Smooth muscle cell (in vitro differentiated cells): ENCODE data around the gene FARS2. TPM values are rescaled to one million over a fixed set of nuclear protein-coding genes. Genes with fewer than 3 reads are reported as not detected.

Experiments used
- DNase-seq: peaks from one replicate; lab custom pipeline; 2025; ENCODE audit not compliant: unreplicated experiment; lab: John Stamatoyannopoulos, UW
- H2AFZ ChIP-seq: fragments of 200-600 bp; sonication (generic); 2 replicates; pipeline ENCODE4 v1.6.0; 2016; ENCODE audit warnings: antibody characterized with exemption, low read depth, mild to moderate bottlenecking
- H3F3A ChIP-seq: fragments of 200-600 bp; sonication (generic); 2 replicates; pipeline ENCODE4 v1.6.0; 2017; ENCODE audit warnings: antibody characterized with exemption, low read depth
- H3K27ac ChIP-seq: fragments of 200-600 bp; sonication (generic); 2 replicates; pipeline ENCODE4 v1.5.1; 2016; ENCODE audit warnings: low read depth, mild to moderate bottlenecking
- H3K27me3 ChIP-seq: fragments of 200-600 bp; sonication (generic); 2 replicates; pipeline ENCODE4 v1.6.1; 2016; ENCODE audit warnings: low read depth, mild to moderate bottlenecking
- H3K36me3 ChIP-seq: fragments of 200-600 bp; sonication (generic); 2 replicates; pipeline ENCODE4 v1.5.1; 2016; ENCODE audit warnings: low read depth
- H3K4me1 ChIP-seq: fragments of 200-600 bp; sonication (generic); 2 replicates; pipeline ENCODE4 v1.5.1; 2016; ENCODE audit warnings: low read depth
- H3K4me2 ChIP-seq: fragments of 200-600 bp; sonication (generic); 2 replicates; pipeline ENCODE4 v1.6.0; 2016; ENCODE audit warnings: mild to moderate bottlenecking
- H3K4me3 ChIP-seq: fragments of 200-600 bp; sonication (generic); 2 replicates; pipeline ENCODE4 v1.5.1; 2016; ENCODE audit warnings: mild to moderate bottlenecking
- H3K79me2 ChIP-seq: fragments of 200-600 bp; sonication (generic); 2 replicates; pipeline ENCODE4 v1.6.0; 2016; ENCODE audit warnings: low read depth, mild to moderate bottlenecking
- H3K9ac ChIP-seq: fragments of 200-600 bp; sonication (generic); 2 replicates; pipeline ENCODE4 v1.6.0; 2016; ENCODE audit warnings: low read depth
- H3K9me3 ChIP-seq: fragments of 200-600 bp; sonication (generic); replicated peaks from 2 replicates; pipeline ENCODE4 v1.5.1; 2016; ENCODE audit warnings: low read depth
- H4K20me1 ChIP-seq: fragments of 200-600 bp; sonication (generic); 2 replicates; pipeline ENCODE4 v1.6.0; 2016; ENCODE audit warnings: low read depth
- WGBS: methylation state at CpG from one replicate; pipeline ENCODE4 v1.1.7; 2016; ENCODE audit warnings: low lambda C conversion rate; 5-methylcytosine and 5-hydroxymethylcytosine counted together
- polyA plus RNA-seq: library from polyadenylated mRNA; unstranded; fragments of >200 nt; fragmentation: Nextera tagmentation; extraction: Ambion mirVana; gene quantifications from 2 replicates; pipeline ENCODE4 v1.2.1, GENCODE V29; 2016
- total RNA-seq: library from RNA; depleted of rRNA; stranded (reverse); fragments of >200 nt; gene quantifications from 2 replicates; pipeline ENCODE4 v1.2.3, GENCODE V29; 2014
- TF ChIP-seq, protein P1 (sequence below): fragments of 200-600 bp; sonication (generic); IDR thresholded peaks from 2 replicates; pipeline ENCODE4 v1.5.1; 2017; ENCODE audit warnings: borderline replicate concordance, mild to moderate bottlenecking, antibody characterized with exemption; ENCODE audit not compliant: insufficient read depth, poor library complexity, severe bottlenecking

The FARS2 gene
- total and polyA plus RNA-seq, 2 experiments from 2014 or later, result 9.6 to 13.2 TPM

DNA sequence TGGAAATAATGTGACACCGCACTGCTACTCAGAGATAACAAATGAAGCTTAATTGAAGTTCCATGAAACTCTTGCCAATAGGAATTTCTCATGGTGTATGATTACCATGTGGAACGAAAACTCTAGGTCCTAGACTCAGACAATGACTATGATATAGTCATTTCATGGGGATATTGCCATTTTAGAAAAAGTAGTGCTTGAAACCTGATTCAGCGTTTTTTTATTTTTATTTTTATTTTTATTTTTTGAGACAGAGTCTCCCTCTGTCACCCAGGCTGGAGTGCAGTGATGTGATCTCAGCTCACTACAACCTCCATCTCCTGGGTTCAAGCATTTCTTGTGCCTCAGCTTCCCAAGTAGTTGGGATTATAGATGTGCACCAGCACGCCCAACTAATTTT lies 253.9 kb downstream of the FARS2 start:
- no peaks in the 10 kb centered on the region for H3K4me1 ChIP-seq
- TF ChIP-seq, protein P1, sequence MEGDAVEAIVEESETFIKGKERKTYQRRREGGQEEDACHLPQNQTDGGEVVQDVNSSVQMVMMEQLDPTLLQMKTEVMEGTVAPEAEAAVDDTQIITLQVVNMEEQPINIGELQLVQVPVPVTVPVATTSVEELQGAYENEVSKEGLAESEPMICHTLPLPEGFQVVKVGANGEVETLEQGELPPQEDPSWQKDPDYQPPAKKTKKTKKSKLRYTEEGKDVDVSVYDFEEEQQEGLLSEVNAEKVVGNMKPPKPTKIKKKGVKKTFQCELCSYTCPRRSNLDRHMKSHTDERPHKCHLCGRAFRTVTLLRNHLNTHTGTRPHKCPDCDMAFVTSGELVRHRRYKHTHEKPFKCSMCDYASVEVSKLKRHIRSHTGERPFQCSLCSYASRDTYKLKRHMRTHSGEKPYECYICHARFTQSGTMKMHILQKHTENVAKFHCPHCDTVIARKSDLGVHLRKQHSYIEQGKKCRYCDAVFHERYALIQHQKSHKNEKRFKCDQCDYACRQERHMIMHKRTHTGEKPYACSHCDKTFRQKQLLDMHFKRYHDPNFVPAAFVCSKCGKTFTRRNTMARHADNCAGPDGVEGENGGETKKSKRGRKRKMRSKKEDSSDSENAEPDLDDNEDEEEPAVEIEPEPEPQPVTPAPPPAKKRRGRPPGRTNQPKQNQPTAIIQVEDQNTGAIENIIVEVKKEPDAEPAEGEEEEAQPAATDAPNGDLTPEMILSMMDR, result no peak
- no peaks in the 10 kb centered on the region for H3K36me3 ChIP-seq
- peaks cover 86% of the 10 kb centered on the region for H4K20me1 ChIP-seq
- H3K79me2 ChIP-seq, result no peaks in the 10 kb centered on the region
- H3K27me3 ChIP-seq, result no peaks in the 10 kb centered on the region
- no peak for DNase-seq
- no peak overlapping the region for H3K4me3 ChIP-seq
- no peak overlapping the region for H2AFZ ChIP-seq
- no peak overlapping the region for H3K9ac ChIP-seq
- no peak overlapping the region for H3K4me2 ChIP-seq
- no peak overlapping the region for H3K27ac ChIP-seq
- WGBS, result 97% methylated on average over 4 of the region's 4 CpGs
- peaks cover 7% of the 10 kb centered on the region for H3F3A ChIP-seq
- no peaks in the 10 kb centered on the region for H3K9me3 ChIP-seq

DNA sequence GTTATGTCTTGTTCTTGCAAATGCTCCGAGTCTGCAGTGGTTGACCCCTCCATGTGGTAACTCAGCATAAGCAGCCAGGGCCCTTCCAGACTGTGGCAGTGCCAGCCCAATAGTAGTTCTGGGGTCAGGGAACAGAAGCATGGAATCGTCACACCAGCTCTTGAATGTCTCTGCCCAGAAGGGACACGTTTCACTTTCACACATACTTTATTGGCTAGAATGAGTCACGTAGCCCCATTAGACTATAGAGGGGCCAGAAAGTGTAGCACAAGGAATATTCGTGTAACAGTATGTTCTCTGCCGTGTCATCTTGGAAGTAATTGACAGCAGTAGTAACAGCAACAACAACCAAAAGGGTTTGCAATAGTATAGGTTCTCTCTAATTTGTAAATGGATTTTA lies 254.7 kb downstream of the FARS2 start:
- Histone ChIP-seq H3K9me3 (no peaks in the 10 kb centered on the region), H2AFZ (no peak overlapping the region), H3K27ac (no peak overlapping the region), H3K4me2 (no peak overlapping the region), H3K4me1 (no peaks in the 10 kb centered on the region), H3K36me3 (no peaks in the 10 kb centered on the region), H3K79me2 (no peaks in the 10 kb centered on the region), H3F3A (peaks cover 6% of the 10 kb centered on the region), H3K4me3 (no peak overlapping the region), H4K20me1 (peaks cover 79% of the 10 kb centered on the region), H3K9ac (no peak overlapping the region), H3K27me3 (no peaks in the 10 kb centered on the region)
- DNase-seq, result no peak
- TF ChIP-seq, protein P1, result no peak
- WGBS, result 80% methylated on average over 6 of the region's 6 CpGs

DNA sequence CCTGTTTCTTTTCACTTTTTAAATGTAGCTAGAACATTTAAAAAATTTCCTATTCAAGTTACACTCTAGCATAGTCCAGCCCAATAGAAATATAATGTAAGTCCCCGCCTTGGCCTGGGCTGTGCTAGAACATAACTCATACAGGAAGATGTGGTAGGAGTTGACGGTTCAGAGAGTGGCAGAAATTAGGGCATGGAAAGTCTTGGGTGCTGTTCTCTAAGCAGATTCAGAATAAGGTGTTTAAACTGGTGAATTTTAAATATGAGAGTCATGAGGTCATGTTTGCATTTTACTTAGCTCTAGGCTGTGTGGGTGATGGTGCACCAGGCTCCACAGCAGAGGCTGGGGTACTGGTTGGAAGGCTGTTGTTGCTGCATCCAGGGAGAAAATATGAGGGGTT lies 256.5 kb downstream of the FARS2 start:
- no peak for DNase-seq
- no peak overlapping the region for H3K4me2 ChIP-seq
- H3K79me2 ChIP-seq, result no peaks in the 10 kb centered on the region
- WGBS, result 100% methylated on average over 2 of the region's 2 CpGs
- H3K4me3 ChIP-seq, result no peak overlapping the region
- no peaks in the 10 kb centered on the region for H3K36me3 ChIP-seq
- no peaks in the 10 kb centered on the region for H3K9me3 ChIP-seq
- peaks cover 67% of the 10 kb centered on the region for H4K20me1 ChIP-seq
- H3K27me3 ChIP-seq, result no peaks in the 10 kb centered on the region
- no peak overlapping the region for H3K9ac ChIP-seq
- H3K4me1 ChIP-seq, result no peaks in the 10 kb centered on the region
- TF ChIP-seq, protein P1, result no peak
- no peaks in the 10 kb centered on the region for H3F3A ChIP-seq
- no peak overlapping the region for H3K27ac ChIP-seq
- no peak overlapping the region for H2AFZ ChIP-seq

DNA sequence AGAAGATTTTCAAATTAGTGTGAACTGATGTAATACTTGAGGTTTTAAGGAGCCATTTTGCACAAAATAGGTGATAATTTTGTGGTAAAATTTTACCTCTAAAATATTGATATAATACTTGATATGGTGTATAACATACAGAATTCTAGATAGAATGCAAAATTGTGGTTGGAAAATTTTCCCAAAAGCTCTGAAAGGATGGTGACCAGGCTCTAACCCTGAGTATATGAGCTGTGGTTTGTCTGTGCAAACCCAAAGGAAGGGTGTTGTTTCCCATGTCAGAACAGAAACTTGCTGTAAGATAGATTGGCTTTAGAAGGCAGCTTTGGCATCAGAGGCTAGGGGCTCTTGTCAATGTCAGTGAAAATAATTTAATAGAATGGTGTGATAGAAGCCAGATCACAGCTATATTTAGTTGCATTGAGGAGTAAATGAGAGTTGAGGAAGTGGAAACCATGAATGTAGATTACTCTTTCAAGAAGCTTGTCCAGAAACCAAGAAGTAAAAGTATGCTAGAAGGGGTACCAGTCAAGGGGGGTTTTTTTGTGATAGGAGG lies 257.7 kb downstream of the FARS2 start:
- no peaks in the 10 kb centered on the region for H3K4me1 ChIP-seq
- no peak overlapping the region for H3K4me3 ChIP-seq
- no peak overlapping the region for H3K4me2 ChIP-seq
- no peak overlapping the region for H3K9ac ChIP-seq
- no peaks in the 10 kb centered on the region for H3K79me2 ChIP-seq
- H3K27me3 ChIP-seq, result no peaks in the 10 kb centered on the region
- H3K27ac ChIP-seq, result no peak overlapping the region
- DNase-seq, result no peak
- H3F3A ChIP-seq, result no peaks in the 10 kb centered on the region
- no peak overlapping the region for H2AFZ ChIP-seq
- H3K36me3 ChIP-seq, result no peaks in the 10 kb centered on the region
- TF ChIP-seq, protein P1, result no peak
- peaks cover 62% of the 10 kb centered on the region for H4K20me1 ChIP-seq
- H3K9me3 ChIP-seq, result no peaks in the 10 kb centered on the region
